LNCAP (cell line): Measurements from ENCODE around the gene PADI2.

ENCODE experiments used
- CTCF ChIP-seq: fragments of 450-650 bp; IDR thresholded peaks from 2 replicates; pipeline ENCODE4 v1.5.1; 2017; ENCODE audit warnings: mild to moderate bottlenecking

PADI2 gene

GRCh38 chr1:17031436-17031835 is 87.8 kb downstream of the PADI2 start:
- TF ChIP-seq CTCF: no peak

GRCh38 chr1:17030206-17030605 is 89.0 kb downstream of the PADI2 start:
- no peak for TF ChIP-seq CTCF

- no peak for TF ChIP-seq CTCF
Observed at GRCh38 chr1:17028662-17029188, 90.5 kb downstream of the PADI2 start.

DNA sequence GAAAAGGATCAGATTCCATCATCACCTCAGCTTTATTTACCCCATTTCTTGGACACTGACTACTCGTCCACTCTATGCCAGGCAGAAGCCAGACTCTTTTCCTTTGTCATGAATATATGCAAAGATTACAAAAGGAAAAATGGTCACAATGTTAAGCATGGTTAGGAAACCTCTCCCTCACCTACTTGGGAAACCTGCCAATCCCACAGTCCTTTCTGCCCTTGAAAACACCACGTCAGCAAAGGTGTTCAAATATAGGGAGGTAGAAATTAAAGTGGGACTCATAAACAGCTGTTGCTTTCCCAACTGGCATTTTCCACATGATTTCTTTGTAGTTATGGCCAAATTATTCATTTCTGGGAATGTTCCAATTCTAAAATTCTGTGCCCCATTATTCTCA is 91.4 kb downstream of the PADI2 start:
- no peak for TF ChIP-seq CTCF

GRCh38 chr1:17027403-17027802 is 91.8 kb downstream of the PADI2 start:
- TF ChIP-seq CTCF: no peak

GRCh38 chr1:17024721-17025120 is 94.5 kb downstream of the PADI2 start:
- TF ChIP-seq CTCF: no peak

GRCh38 chr1:17023573-17023972 is 95.7 kb downstream of the PADI2 start:
- no peak for TF ChIP-seq CTCF

- no peak for TF ChIP-seq CTCF
Observed at GRCh38 chr1:17023102-17023501, 96.1 kb downstream of the PADI2 start.
